ENCODE data around the gene PDE4D.

The PDE4D gene

DNA sequence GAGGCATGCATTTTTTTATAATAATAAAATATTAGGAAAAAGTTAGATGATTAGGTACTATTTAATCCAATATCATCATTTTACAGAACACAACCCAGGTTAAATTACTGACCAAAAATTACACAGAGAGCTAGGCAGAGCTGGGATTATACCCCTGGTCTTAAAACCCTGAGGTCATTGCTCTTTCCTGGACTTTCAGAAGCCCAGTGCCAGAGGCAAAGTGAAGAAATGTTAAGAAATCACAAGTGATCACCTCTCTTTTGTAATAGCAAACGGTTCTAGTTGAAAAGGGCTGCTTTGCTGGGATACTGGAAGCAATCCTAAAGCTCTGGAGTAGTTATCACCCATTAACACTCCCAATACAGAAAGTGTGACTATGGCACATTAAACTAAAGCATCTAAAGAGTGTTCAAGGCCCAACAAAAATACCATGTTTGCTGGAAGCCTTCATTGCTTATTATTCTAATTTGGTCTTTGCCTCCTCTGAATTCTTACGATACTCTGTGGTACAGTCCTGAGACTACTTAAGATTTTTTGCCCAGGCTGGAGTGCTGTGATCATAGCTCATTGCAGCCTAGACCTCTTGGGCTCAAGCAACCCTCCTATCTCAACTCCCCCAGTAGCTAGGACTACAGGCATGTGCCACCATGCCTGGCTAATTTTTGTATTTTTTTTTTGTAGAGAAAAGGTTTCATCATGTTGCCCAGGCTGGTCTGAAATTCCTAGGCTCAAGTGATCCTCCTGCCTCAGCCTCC is 734.7 kb downstream of the PDE4D start:
- no peak for DNase-seq

- no peak for DNase-seq
These were observed 735.4 kb downstream of the PDE4D start for GRCh38 chr5:59158165-59158564.

- DNase-seq: no peak
These were observed 736.5 kb downstream of the PDE4D start for GRCh38 chr5:59157068-59157467.

DNA sequence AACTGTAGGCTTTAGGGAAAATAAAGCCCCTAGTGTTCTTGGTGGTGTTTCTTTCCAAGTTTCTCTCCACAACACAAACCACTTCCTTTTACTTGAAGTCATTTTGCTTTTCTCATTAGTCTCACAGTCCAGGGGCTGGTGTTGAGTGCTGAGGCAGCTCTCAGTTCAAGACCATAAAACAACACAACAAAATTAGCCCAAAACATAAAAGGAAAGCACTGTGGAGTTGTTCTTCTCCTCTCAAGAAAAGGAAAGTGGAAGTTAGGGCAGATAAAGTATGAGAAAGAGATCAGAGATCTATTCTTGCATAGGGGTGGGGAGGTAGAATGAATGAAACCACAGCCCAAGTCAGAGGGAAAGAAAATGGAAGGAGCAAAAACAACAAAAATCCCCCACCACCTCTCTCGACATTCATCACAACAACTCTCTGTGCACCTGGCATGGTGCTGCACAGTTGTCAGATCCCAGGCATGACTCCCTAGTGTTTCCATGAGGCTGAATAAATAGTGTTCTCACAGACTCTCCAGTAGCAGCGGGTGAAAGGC is 740.8 kb downstream of the PDE4D start:
- DNase-seq: no peak

GRCh38 chr5:59151162-59151889 is 742.2 kb downstream of the PDE4D start:
- DNase-seq: no peak

DNA sequence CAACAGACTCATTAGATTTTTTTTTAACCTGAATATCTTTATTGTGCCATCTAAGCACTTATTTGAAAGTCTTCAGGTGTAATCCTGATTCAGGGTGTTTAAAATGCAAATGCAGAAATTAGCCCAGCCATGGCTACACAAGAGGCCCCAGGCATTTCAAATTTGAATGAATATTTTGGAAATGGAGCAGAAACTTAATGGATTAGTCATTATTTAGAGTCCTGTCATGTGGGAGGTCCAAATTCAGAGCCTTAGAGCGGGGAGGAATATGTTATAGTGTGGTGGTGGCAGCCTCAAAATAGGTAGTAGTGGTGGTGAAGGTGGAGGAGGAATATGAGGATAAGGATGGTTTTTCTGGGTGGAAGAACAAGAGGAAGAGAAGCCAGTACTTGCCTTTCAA is 743.7 kb downstream of the PDE4D start:
- no peak for DNase-seq

DNA sequence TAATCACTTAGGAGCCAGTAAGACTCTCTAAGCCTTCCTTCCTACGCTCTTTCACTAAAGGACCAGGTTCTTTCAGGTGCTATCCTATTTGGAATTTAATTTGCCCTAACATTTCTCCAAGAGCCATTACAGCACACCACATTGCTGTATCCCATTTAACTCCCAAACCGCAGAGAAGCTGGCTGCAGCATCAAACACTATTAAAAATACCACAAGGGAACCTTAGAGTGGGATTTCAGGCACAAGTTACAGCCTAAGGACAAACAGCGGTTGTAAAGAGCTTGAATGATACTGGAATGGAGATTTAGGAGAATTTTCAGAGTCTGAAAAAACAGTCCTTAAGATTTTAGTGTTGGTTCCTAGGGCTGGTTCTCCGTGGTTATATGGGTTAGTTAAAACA is 744.3 kb downstream of the PDE4D start:
- DNase-seq: no peak

- no peak for DNase-seq
These were observed 746.8 kb downstream of the PDE4D start for GRCh38 chr5:59146729-59147128.

DNA sequence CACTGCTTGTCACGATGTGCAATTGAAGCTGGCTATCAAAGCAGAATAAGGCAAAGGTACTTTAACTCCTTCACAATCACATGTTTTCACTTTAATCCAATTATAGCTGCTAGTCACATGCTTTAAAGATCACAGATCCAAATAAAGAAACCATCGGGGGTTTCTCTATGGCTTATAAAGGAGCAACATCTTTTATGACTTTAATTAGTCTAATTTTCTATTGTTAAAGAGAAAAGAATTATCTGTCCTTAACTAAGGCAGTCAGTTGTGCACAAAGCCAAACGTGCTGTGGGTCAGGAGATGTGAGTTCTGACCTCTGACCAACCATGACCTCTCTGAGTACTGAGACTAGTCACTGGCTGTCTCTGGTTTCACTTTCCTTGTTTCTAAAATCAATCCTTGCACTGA is 749.6 kb downstream of the PDE4D start:
- no peak for DNase-seq

DNA sequence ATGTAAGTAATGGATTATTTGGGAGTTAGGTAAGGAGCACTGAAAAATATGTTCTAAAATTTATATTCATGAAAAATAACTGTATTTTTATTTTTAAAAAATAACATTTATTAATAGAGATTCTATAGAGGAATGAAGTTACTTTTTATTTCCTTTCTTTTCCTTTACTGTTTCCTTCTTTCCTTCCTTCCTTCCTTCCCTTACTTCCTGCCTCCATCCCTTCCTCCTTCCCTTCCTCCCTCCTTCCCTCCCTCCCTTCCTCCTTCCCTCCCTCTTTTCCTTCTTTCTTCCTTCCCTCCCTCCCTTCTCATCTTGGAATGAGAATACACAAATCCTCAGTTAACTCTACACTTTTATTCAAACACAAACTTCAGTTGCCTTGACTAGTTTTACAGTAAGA is 750.6 kb downstream of the PDE4D start:
- DNase-seq: no peak

- DNase-seq: no peak
These were observed 751.4 kb downstream of the PDE4D start for GRCh38 chr5:59142138-59142537.

GRCh38 chr5:59140133-59140532 is 753.4 kb downstream of the PDE4D start:
- no peak for DNase-seq

- no peak for DNase-seq
These were observed 753.8 kb downstream of the PDE4D start for GRCh38 chr5:59139695-59140094.

DNA sequence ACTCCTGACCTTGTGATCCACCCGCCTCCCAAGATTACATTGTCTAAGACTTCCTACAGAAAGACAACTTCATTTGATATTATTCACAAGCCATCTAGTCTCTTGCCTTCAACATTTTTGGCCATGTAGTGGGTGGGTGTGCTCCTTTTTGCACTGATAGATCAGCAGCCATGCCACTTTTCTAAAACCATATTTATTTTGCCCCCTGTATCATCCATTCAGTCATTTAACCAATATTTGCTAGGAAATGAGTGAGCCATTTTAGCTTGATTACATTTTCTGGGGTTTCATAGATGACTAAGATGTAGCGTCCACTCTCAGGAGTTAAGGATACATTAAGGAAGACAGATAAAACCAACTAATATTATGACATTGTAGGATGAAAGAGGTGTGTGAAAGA is 755.0 kb downstream of the PDE4D start:
- no peak for DNase-seq

- no peak for DNase-seq
These were observed 755.7 kb downstream of the PDE4D start for GRCh38 chr5:59137846-59138245.

- DNase-seq: no peak
These were observed 757.0 kb downstream of the PDE4D start for GRCh38 chr5:59136549-59136948.

DNA sequence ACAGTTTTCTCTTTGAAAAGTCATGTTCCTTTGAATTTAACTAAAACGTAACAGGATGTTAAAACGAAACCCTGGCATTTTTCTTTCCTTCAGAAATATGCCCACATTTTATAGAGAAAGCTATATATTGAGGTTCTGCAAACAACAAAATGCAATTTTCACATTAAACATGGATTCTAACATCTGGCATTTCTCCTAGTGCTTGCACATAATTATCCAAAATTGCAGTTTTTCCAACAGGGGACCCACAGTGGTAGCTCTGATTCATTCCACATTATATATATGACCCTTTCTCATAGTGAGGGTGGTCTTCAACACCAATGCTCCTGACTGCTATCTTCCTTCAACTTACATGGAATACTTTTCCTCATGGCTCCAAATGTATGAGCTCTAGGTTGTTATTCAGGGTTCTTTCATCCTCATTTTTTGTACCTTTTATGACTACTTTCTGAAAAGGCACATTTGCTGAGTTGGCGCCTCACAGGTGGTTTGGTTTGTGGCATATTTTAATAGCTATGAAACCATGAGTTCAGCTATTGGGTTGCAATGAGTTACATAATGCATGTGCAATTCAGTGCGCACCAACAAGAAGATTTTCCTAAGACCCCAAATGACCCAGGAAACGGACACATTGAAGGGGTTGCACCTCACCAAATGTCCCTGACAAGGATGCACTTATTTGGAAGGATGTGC is 758.9 kb downstream of the PDE4D start:
- no peak for DNase-seq

- DNase-seq: no peak
These were observed 759.7 kb downstream of the PDE4D start for GRCh38 chr5:59133764-59134261.

DNA sequence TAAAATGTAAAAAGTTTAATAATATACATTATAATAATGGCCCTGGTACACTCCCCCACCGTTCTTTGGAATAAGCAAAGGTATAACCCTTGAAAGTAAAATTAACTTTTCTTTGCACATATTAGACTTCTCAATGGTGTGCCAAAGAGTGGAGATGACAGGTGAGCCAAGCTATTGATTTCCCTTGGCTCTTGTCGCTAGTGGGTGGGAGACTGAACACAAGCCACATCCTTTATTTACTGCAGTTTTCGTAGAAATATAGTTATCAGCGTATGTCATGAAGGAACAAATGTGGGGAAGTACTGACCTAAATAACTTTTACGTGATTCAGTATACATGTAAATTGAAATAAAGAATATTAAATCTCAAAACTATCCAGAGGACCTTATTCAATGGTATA is 761.4 kb downstream of the PDE4D start:
- no peak for DNase-seq

GRCh38 chr5:59130431-59130830 is 763.1 kb downstream of the PDE4D start:
- no peak for DNase-seq

DNA sequence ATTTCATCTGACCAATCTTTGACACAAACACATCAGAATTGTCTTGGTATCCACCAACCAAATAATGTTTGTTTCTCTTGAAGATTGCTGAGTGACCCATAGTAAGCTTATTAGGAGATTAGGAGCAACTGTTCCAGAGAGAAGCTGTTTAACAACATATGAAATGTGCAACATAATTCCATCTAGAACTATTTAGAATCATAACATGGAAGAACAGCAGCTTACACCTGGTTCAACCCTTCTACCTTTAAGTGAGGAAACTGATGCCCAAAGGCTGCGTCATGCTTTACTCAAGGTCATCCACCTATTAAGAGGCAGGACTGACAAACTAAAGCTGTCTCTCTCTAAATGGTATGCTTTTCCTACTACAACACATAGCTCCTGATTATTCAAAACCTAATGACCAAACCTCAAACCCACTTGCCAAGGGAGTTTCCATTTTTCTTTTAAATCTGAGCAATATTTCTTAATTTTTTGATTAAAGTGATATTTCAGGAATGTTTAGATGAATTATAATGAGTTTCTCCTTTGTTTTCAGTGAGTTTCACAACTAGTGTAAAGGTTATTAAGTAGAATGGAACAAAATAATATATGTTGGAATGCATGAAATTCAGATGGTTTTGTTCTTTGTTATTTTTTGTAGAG is 764.8 kb downstream of the PDE4D start:
- DNase-seq: no peak

GRCh38 chr5:59126708-59127573 is 766.6 kb downstream of the PDE4D start:
- DNase-seq: no peak
